HG02885 (cell line): Measurements from ENCODE around the gene PURB.
"Not testable (repeated sequence)": the region's sequence is repeated elsewhere in the genome, so short reads cannot be mapped to it uniquely, and the experiment has no call there.

Source experiments
- ATAC-seq: cut with Tn5 transposase; IDR thresholded peaks from one replicate; pipeline ENCODE4 v1.9.1; 2021; ENCODE audit warnings: mild to moderate bottlenecking; ENCODE audit not compliant: unreplicated experiment, poor library complexity

PURB gene

GRCh38 chr7:44893710-44894234 is 8.4 kb upstream of the PURB start:
- no peak for ATAC-seq

- ATAC-seq: no peak
Measured at GRCh38 chr7:44891791-44892190, 6.5 kb upstream of the PURB start.

GRCh38 chr7:44891372-44891771 is 6.0 kb upstream of the PURB start:
- ATAC-seq: no peak

GRCh38 chr7:44889086-44889781 is 3.9 kb upstream of the PURB start:
- ATAC-seq: no peak

- ATAC-seq: no peak
Measured at GRCh38 chr7:44887293-44887692, 2.0 kb upstream of the PURB start.

- ATAC-seq: peak; percentile 27
Measured at GRCh38 chr7:44884621-44885393, 523 bp downstream of the PURB start.

GRCh38 chr7:44883961-44884620 is 1.2 kb downstream of the PURB start:
- ATAC-seq: no peak

- no peak for ATAC-seq
Measured at GRCh38 chr7:44882899-44883298, 2.4 kb downstream of the PURB start.

- no peak for ATAC-seq
Measured at GRCh38 chr7:44881610-44882009, 3.7 kb downstream of the PURB start.

- no peak for ATAC-seq
Measured at GRCh38 chr7:44881066-44881600, 4.2 kb downstream of the PURB start.

GRCh38 chr7:44880317-44881018 is 4.9 kb downstream of the PURB start:
- ATAC-seq: no peak

- no peak for ATAC-seq
Measured at GRCh38 chr7:44876393-44876792, 8.9 kb downstream of the PURB start.

- no peak for ATAC-seq
Measured at GRCh38 chr7:44875241-44875640, 10.1 kb downstream of the PURB start.

- ATAC-seq: no peak
Measured at GRCh38 chr7:44872787-44873186, 12.5 kb downstream of the PURB start.

GRCh38 chr7:44871918-44872317 is 13.4 kb downstream of the PURB start:
- not testable (repeated sequence) for ATAC-seq

GRCh38 chr7:44870780-44871179 is 14.6 kb downstream of the PURB start:
- not testable (repeated sequence) for ATAC-seq

GRCh38 chr7:44870336-44870735 is 15.0 kb downstream of the PURB start:
- ATAC-seq: not testable (repeated sequence)

GRCh38 chr7:44867073-44867995 is 18.0 kb downstream of the PURB start:
- ATAC-seq: no peak

- not testable (repeated sequence) for ATAC-seq
Measured at GRCh38 chr7:44861949-44862348, 23.4 kb downstream of the PURB start.
